Kidney (tissue), 14 donors: Measurements from ENCODE around the gene SLC25A21. TPM values are rescaled to one million over a fixed set of nuclear protein-coding genes. Genes with fewer than 3 reads are reported as not detected.

ENCODE experiments used
- DNase-seq, 5 donors: peaks; one replicate each; pipeline ENCODE4 v3.0.0-alpha.2; 2013 to 2020
- FAIRE-seq: peaks from 2 replicates; lab custom pipeline; 2012; peaks lifted over from hg19 to GRCh38; lab: Jason Lieb, UNC
- H3K27ac ChIP-seq, 2 donors: one replicate each; pipeline ENCODE4 v1.7.0; 2013; ENCODE audit warnings: low read depth in 2 of 2, low read length in 2 of 2, inconsistent platforms in 1 of 2
- H3K27me3 ChIP-seq: one replicate; pipeline ENCODE4 v1.7.1; 2013; ENCODE audit warnings: low read length, inconsistent platforms; ENCODE audit not compliant: control insufficient read depth, insufficient read depth
- H3K36me3 ChIP-seq, 3 donors: one replicate each; pipeline versions ENCODE4 v1.7.0 to v1.7.1; 2013; ENCODE audit warnings: low read length in 3 of 3, control low read depth in 1 of 3, inconsistent platforms in 1 of 3; ENCODE audit not compliant: insufficient read depth in 3 of 3, control insufficient read depth in 2 of 3
- H3K4me1 ChIP-seq, 3 donors: one replicate each; pipeline versions ENCODE4 v1.7.0 to v1.7.1; 2013; ENCODE audit warnings: low read length in 3 of 3, inconsistent platforms in 1 of 3, low read depth in 1 of 3; ENCODE audit not compliant: control insufficient read depth in 2 of 3, insufficient read depth in 2 of 3
- H3K4me3 ChIP-seq, 3 donors: one replicate each; pipeline versions ENCODE4 v1.7.0 to v1.8.1; 2013; ENCODE audit warnings: low read length in 3 of 3, control low read depth in 1 of 3, inconsistent platforms in 1 of 3
- H3K9ac ChIP-seq, 3 donors: one replicate each; pipeline versions ENCODE4 v1.7.0 to v1.7.1; 2013; ENCODE audit warnings: low read length in 3 of 3, control low read depth in 1 of 3, inconsistent platforms in 1 of 3
- H3K9me3 ChIP-seq, 3 donors: one replicate each; pipeline versions ENCODE4 v1.7.0 to v1.7.1; 2013; ENCODE audit warnings: low read length in 3 of 3, control low read depth in 1 of 3, inconsistent platforms in 1 of 3; ENCODE audit not compliant: control insufficient read depth in 2 of 3, insufficient read depth in 1 of 3
- intact Hi-C: fragments of 100-400 bp; cut with DNase I; formaldehyde crosslinking; loops from one replicate; pipeline ENCODE4 v1.11.1; 2022
- polyA plus RNA-seq: library from polyadenylated mRNA; stranded (reverse); fragments of 350-450 nt; fragmentation: Illumina TruSeq; extraction: RNeasy Lipid Tissue Mini Kit (QIAGEN cat#74804); gene quantifications from one replicate; pipeline ENCODE4 v1.2.3, GENCODE V29; 2014; ENCODE audit warnings: low read depth, low replicate concordance; ENCODE audit not compliant: insufficient read depth
- total RNA-seq: library from RNA; stranded (reverse); fragmentation: NEBNext Ultra II Directional; extraction: Animal tissue kit (Norgen Biotek cat#: 25700); gene quantifications from one replicate; pipeline ENCODE4 v1.2.1, GENCODE V29; 2021
- TF ChIP-seq, protein P1 (sequence below): IDR thresholded peaks from 3 replicates; pipeline ENCODE4 v1.5.1; 2012; ENCODE audit warnings: mild to moderate bottlenecking, moderate library complexity, borderline replicate concordance; ENCODE audit not compliant: insufficient read depth; ENCODE audit errors: extremely low read depth
- donor health status: control.
- donor health status: control.
- donor health status: control.
- donor health status: control.
- donor health status: control.
- donor health status: DM: yes; HTN: yes; CAD: no.
- donor health status: Normal renal cell carcinoma (clear cell type).

The SLC25A21 gene
- total and polyA plus RNA-seq, 2 donors from 2014 or later: 1.3 to 1.4 TPM

DNA sequence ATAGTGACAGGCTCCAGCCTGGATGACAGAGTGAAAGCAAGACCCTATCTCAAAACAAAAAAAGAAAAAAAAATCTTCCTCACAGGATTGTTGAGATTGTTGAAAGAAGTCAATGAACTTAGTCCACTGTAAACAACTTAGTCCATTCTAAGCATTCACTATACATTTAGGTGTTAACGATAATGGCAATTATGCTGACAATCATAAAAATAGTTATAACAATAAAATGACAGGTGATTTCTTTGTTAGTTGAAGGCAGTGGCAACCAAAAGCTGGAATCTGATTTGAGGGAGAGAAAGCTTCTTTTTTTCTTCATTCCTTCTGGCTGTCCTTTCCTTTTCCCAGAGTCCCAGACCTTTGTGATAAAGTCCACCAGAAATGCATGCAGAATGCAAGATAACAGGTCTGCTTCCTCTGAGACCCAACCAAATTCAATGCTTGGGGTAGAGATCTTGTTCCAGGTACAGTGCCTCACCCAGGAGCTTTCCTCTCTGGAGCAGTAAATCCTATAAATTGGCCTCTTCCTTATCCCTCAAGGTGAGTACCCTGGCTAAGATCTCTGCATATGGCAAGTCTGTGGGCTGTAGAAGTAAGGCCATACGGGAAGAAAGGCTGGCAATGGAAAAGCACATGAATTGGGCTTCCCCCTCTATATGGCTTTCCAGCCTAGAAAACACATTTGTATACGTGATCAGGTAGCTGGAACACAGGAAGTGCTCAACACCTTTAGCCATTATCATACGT is 458.3 kb downstream of the SLC25A21 start:
- Histone ChIP-seq H3K9me3 (no peaks in the 10 kb centered on the region), H3K36me3 (no peaks in the 10 kb centered on the region), H3K4me1 (no peaks in the 10 kb centered on the region), H3K9ac (no peak overlapping the region), H3K4me3 (no peak overlapping the region), H3K27ac (no peak overlapping the region), H3K27me3 (no peaks in the 10 kb centered on the region)
- intact Hi-C loops: no loop called here
- FAIRE-seq: no peak
- TF ChIP-seq, protein P1, sequence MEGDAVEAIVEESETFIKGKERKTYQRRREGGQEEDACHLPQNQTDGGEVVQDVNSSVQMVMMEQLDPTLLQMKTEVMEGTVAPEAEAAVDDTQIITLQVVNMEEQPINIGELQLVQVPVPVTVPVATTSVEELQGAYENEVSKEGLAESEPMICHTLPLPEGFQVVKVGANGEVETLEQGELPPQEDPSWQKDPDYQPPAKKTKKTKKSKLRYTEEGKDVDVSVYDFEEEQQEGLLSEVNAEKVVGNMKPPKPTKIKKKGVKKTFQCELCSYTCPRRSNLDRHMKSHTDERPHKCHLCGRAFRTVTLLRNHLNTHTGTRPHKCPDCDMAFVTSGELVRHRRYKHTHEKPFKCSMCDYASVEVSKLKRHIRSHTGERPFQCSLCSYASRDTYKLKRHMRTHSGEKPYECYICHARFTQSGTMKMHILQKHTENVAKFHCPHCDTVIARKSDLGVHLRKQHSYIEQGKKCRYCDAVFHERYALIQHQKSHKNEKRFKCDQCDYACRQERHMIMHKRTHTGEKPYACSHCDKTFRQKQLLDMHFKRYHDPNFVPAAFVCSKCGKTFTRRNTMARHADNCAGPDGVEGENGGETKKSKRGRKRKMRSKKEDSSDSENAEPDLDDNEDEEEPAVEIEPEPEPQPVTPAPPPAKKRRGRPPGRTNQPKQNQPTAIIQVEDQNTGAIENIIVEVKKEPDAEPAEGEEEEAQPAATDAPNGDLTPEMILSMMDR: no peak
- no peak for DNase-seq

DNA sequence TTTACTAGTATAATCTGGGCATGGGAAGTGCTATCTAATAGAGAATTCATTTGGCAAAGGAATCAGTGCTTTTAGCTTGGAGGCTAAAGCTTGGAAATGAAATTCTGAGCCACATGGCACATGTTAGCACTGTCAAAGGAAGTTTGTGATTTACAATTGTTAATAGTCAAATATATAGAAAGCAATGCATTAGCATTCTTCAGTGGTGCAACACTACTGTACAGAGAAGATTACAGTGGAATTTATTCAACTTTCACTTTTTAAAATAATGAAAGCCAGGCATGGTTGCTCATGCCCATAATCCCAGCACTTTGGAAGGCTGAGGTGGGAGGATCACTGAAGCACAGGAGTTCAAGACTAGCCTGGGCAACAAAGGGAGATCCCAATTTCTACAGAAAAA is 464.8 kb downstream of the SLC25A21 start:
- TF ChIP-seq, protein P1: no peak
- FAIRE-seq (no peak), DNase-seq (no peak)
- intact Hi-C loops: no loop called here
- Histone ChIP-seq H3K36me3 (no peaks in the 10 kb centered on the region), H3K27ac (no peak overlapping the region), H3K4me1 (no peaks in the 10 kb centered on the region), H3K9ac (no peak overlapping the region), H3K27me3 (no peaks in the 10 kb centered on the region), H3K9me3 (no peaks in the 10 kb centered on the region), H3K4me3 (no peak overlapping the region)

DNA sequence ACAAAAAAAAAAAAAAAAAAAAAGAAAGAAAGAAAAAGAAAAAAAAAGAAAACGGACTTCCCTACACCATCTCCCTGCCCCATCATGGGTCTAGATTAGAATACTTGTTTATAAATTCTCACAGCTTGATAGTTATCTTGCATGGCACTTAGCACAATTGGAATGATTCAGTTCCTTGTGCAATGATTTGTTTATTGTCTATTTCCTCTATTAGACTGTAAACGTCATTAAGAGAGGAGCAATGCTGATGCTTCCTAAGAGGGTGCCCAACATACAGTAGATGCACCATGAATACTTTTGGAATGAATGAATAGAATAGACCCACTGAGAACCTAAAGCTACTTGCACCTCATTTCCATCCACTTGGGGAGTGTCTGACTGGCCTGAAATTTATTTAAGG is 469.9 kb downstream of the SLC25A21 start:
- Histone ChIP-seq H3K4me1 (no peaks in the 10 kb centered on the region), H3K4me3 (no peak overlapping the region), H3K27ac (no peak overlapping the region), H3K36me3 (no peaks in the 10 kb centered on the region), H3K27me3 (no peaks in the 10 kb centered on the region), H3K9me3 (no peaks in the 10 kb centered on the region), H3K9ac (no peak overlapping the region)
- intact Hi-C loops: no loop called here
- FAIRE-seq (no peak), DNase-seq (no peak)
- TF ChIP-seq, protein P1: no peak
